ENCODE measurements around the gene UBE2E3. TPM values are rescaled to one million over a fixed set of nuclear protein-coding genes. Genes with fewer than 3 reads are reported as not detected.
A peak's percentile ranks its signal among the peaks of the same experiment; 100 is the strongest.
"Not testable (repeated sequence)": the region's sequence is repeated elsewhere in the genome, so short reads cannot be mapped to it uniquely, and the experiment has no call there.

UBE2E3 gene
- total and polyA plus RNA-seq, 3 experiments from 2014 or later, result 36.5 to 70.4 (median 38.0) TPM

GRCh38 chr2:181072486-181073235 lies 92.3 kb downstream of the UBE2E3 start:
- no peaks in the 10 kb centered on the region for H3K27me3 Mint-ChIP-seq
- Histone ChIP-seq H3K36me3 (ENCODE audit: insufficient read depth, low read length) (no peaks in the 10 kb centered on the region), H3K4me3 (ENCODE audit: low read length) (no peak overlapping the region), H3K9me3 (ENCODE audit: low read length) (no peaks in the 10 kb centered on the region), H3K27me3 (ENCODE audit: insufficient read depth, low read length, poor library complexity, severe bottlenecking) (no peaks in the 10 kb centered on the region), H3K27ac (ENCODE audit: low read depth, low read length) (no peak overlapping the region), H3K4me1 (ENCODE audit: insufficient read depth, low read length) (no peaks in the 10 kb centered on the region)
- DNase-seq, result no peak
- peaks cover 6 to 10% (median 7%) of the 10 kb centered on the region in 3 donors for H3K4me1 Mint-ChIP-seq
- ChIA-PET CTCF (no interaction called here), POLR2A (no interaction called here)
- no peaks in the 10 kb centered on the region for H3K36me3 Mint-ChIP-seq
- no peak overlapping the region for H3K4me3 Mint-ChIP-seq
- peak overlapping the region in 2 of 8 donors; percentile 18 to 38 for H3K27ac Mint-ChIP-seq
- H3K9me3 Mint-ChIP-seq, result no peaks in the 10 kb centered on the region

- H3K9me3 ChIP-seq (ENCODE audit: low read length), result no peaks in the 10 kb centered on the region
- H3K36me3 Mint-ChIP-seq, result no peaks in the 10 kb centered on the region
- no peak overlapping the region for H3K27ac ChIP-seq (ENCODE audit: low read depth, low read length)
- no peaks in the 10 kb centered on the region for H3K9me3 Mint-ChIP-seq
- POLR2A ChIA-PET, result no interaction called here
- H3K4me3 ChIP-seq (ENCODE audit: low read length), result no peak overlapping the region
- no peaks in the 10 kb centered on the region for H3K36me3 ChIP-seq (ENCODE audit: insufficient read depth, low read length)
- no peak overlapping the region for H3K27ac Mint-ChIP-seq
- H3K27me3 Mint-ChIP-seq, result no peaks in the 10 kb centered on the region
- no peak overlapping the region for H3K4me3 Mint-ChIP-seq
- H3K4me1 ChIP-seq (ENCODE audit: insufficient read depth, low read length), result no peaks in the 10 kb centered on the region
- H3K4me1 Mint-ChIP-seq, result peaks cover 7 to 10% (median 7%) of the 10 kb centered on the region in 3 donors
- no peak for DNase-seq
- no peaks in the 10 kb centered on the region for H3K27me3 ChIP-seq (ENCODE audit: insufficient read depth, low read length, poor library complexity, severe bottlenecking)
- CTCF ChIA-PET, result no interaction called here
Measured at GRCh38 chr2:181073896-181074295, 93.5 kb downstream of the UBE2E3 start.

GRCh38 chr2:181074457-181074856 lies 94.1 kb downstream of the UBE2E3 start:
- Histone ChIP-seq H3K4me1 (ENCODE audit: insufficient read depth, low read length) (no peaks in the 10 kb centered on the region), H3K27ac (ENCODE audit: low read depth, low read length) (no peak overlapping the region), H3K4me3 (ENCODE audit: low read length) (no peak overlapping the region), H3K36me3 (ENCODE audit: insufficient read depth, low read length) (no peaks in the 10 kb centered on the region), H3K27me3 (ENCODE audit: insufficient read depth, low read length, poor library complexity, severe bottlenecking) (no peaks in the 10 kb centered on the region), H3K9me3 (ENCODE audit: low read length) (no peaks in the 10 kb centered on the region)
- ChIA-PET POLR2A (no interaction called here), CTCF (no interaction called here)
- Mint-ChIP-seq H3K36me3 (no peaks in the 10 kb centered on the region), H3K27ac (peak overlapping the region in 1 of 8 donors; percentile 36), H3K4me3 (no peak overlapping the region), H3K9me3 (no peaks in the 10 kb centered on the region), H3K27me3 (no peaks in the 10 kb centered on the region), H3K4me1 (peaks cover 7 to 10% (median 7%) of the 10 kb centered on the region in 3 donors)
- no peak for DNase-seq

GRCh38 chr2:181076658-181077057 lies 96.3 kb downstream of the UBE2E3 start:
- CTCF ChIA-PET, result interaction anchor here (1.4 to 2.0 kb wide), 2 partner anchors 390 to 639 kb away, joined by 3 to 6 read pairs; no protein-coding TSS in a partner anchor
- POLR2A ChIA-PET, result no interaction called here
- H3K4me3 ChIP-seq (ENCODE audit: low read length), result no peak overlapping the region

GRCh38 chr2:181077128-181077709 lies 96.8 kb downstream of the UBE2E3 start:
- Histone ChIP-seq H3K27me3 (ENCODE audit: insufficient read depth, low read length, poor library complexity, severe bottlenecking) (no peaks in the 10 kb centered on the region), H3K27ac (ENCODE audit: low read depth, low read length) (no peak overlapping the region), H3K36me3 (ENCODE audit: insufficient read depth, low read length) (no peaks in the 10 kb centered on the region), H3K9me3 (ENCODE audit: low read length) (no peaks in the 10 kb centered on the region), H3K4me1 (ENCODE audit: insufficient read depth, low read length) (no peaks in the 10 kb centered on the region), H3K4me3 (ENCODE audit: low read length) (no peak overlapping the region)
- H3K9me3 Mint-ChIP-seq, result no peaks in the 10 kb centered on the region
- DNase-seq, result peak in 3 of 5 donors; percentile 44 to 64 (median 51)
- CTCF ChIA-PET, result interaction anchor here (2.0 kb wide), 1 partner anchor 638 kb away, joined by 6 read pairs; no protein-coding TSS in a partner anchor
- peaks cover 7 to 8% (median 7%) of the 10 kb centered on the region in 3 donors for H3K4me1 Mint-ChIP-seq
- H3K27me3 Mint-ChIP-seq, result no peaks in the 10 kb centered on the region
- H3K27ac Mint-ChIP-seq, result no peak overlapping the region
- no peak overlapping the region for H3K4me3 Mint-ChIP-seq
- no peaks in the 10 kb centered on the region for H3K36me3 Mint-ChIP-seq
- POLR2A ChIA-PET, result no interaction called here

More at GRCh38 chr2:181076658-181077057, 96.3 kb downstream of the UBE2E3 start:
- Histone ChIP-seq H3K27ac (ENCODE audit: low read depth, low read length) (no peak overlapping the region), H3K9me3 (ENCODE audit: low read length) (no peaks in the 10 kb centered on the region), H3K36me3 (ENCODE audit: insufficient read depth, low read length) (no peaks in the 10 kb centered on the region), H3K27me3 (ENCODE audit: insufficient read depth, low read length, poor library complexity, severe bottlenecking) (no peaks in the 10 kb centered on the region), H3K4me1 (ENCODE audit: insufficient read depth, low read length) (no peaks in the 10 kb centered on the region)
- H3K9me3 Mint-ChIP-seq, result no peaks in the 10 kb centered on the region
- no peak overlapping the region for H3K27ac Mint-ChIP-seq
- H3K4me3 Mint-ChIP-seq, result no peak overlapping the region
- H3K36me3 Mint-ChIP-seq, result no peaks in the 10 kb centered on the region
- H3K27me3 Mint-ChIP-seq, result no peaks in the 10 kb centered on the region
- peaks cover 7 to 10% (median 7%) of the 10 kb centered on the region in 3 donors for H3K4me1 Mint-ChIP-seq
- DNase-seq, result no peak

- H3K4me1 ChIP-seq (ENCODE audit: insufficient read depth, low read length), result no peaks in the 10 kb centered on the region
- Mint-ChIP-seq H3K4me1 (no peaks in the 10 kb centered on the region), H3K36me3 (peaks cover 0 to 2% (median 0%) of the 10 kb centered on the region in 3 donors), H3K27me3 (peaks cover 3 to 12% of the 10 kb centered on the region in 2 donors), H3K9me3 (no peaks in the 10 kb centered on the region), H3K27ac (no peak overlapping the region), H3K4me3 (no peak overlapping the region)
- no peak overlapping the region for H3K4me3 ChIP-seq (ENCODE audit: low read length)
- CTCF ChIA-PET, result no interaction called here
- POLR2A ChIA-PET, result no interaction called here
- H3K36me3 ChIP-seq (ENCODE audit: insufficient read depth, low read length), result no peaks in the 10 kb centered on the region
- H3K27ac ChIP-seq (ENCODE audit: low read depth, low read length), result no peak overlapping the region
- H3K27me3 ChIP-seq (ENCODE audit: insufficient read depth, low read length, poor library complexity, severe bottlenecking), result no peaks in the 10 kb centered on the region
- DNase-seq, result no peak
- no peaks in the 10 kb centered on the region for H3K9me3 ChIP-seq (ENCODE audit: low read length)
Measured at GRCh38 chr2:181083140-181083539, 102.7 kb downstream of the UBE2E3 start.

GRCh38 chr2:181085734-181086133 lies 105.3 kb downstream of the UBE2E3 start:
- Mint-ChIP-seq H3K9me3 (no peaks in the 10 kb centered on the region), H3K36me3 (peaks cover 0 to 2% (median 0%) of the 10 kb centered on the region in 3 donors)
- POLR2A ChIA-PET, result no interaction called here

GRCh38 chr2:181091920-181092319 lies 111.5 kb downstream of the UBE2E3 start:
- Mint-ChIP-seq H3K36me3 (peaks cover 4 to 34% (median 4%) of the 10 kb centered on the region in 3 donors), H3K4me3 (peak overlapping the region in 5 of 7 donors; percentile 27 to 52 (median 45)), H3K27ac (peak overlapping the region in 6 of 8 donors; percentile 6 to 71 (median 58)), H3K4me1 (peaks cover 12 to 16% (median 13%) of the 10 kb centered on the region in 3 donors), H3K9me3 (peaks cover 14 to 30% (median 17%) of the 10 kb centered on the region in 5 donors)
- H3K27me3 Mint-ChIP-seq; H3K4me3 ChIP-seq (ENCODE audit: low read length); H3K36me3 ChIP-seq (ENCODE audit: insufficient read depth, low read length); CTCF ChIA-PET; H3K27ac ChIP-seq (ENCODE audit: low read depth, low read length); H3K27me3 ChIP-seq (ENCODE audit: insufficient read depth, low read length, poor library complexity, severe bottlenecking); H3K4me1 ChIP-seq (ENCODE audit: insufficient read depth, low read length); POLR2A ChIA-PET; DNase-seq; H3K9me3 ChIP-seq (ENCODE audit: low read length): not testable (repeated sequence)

More at GRCh38 chr2:181085734-181086133, 105.3 kb downstream of the UBE2E3 start:
- Histone ChIP-seq H3K27ac (ENCODE audit: low read depth, low read length) (no peak overlapping the region), H3K27me3 (ENCODE audit: insufficient read depth, low read length, poor library complexity, severe bottlenecking) (no peaks in the 10 kb centered on the region), H3K9me3 (ENCODE audit: low read length) (no peaks in the 10 kb centered on the region), H3K36me3 (ENCODE audit: insufficient read depth, low read length) (no peaks in the 10 kb centered on the region), H3K4me1 (ENCODE audit: insufficient read depth, low read length) (no peaks in the 10 kb centered on the region), H3K4me3 (ENCODE audit: low read length) (no peak overlapping the region)
- H3K4me3 Mint-ChIP-seq, result no peak overlapping the region
- CTCF ChIA-PET, result interaction anchor here (0.8 to 1.0 kb wide), 2 partner anchors 372 to 629 kb away, joined by 3 to 4 read pairs; partner anchors contain the start of gene ITGA4
- peaks cover 3 to 16% of the 10 kb centered on the region in 2 donors for H3K27me3 Mint-ChIP-seq
- DNase-seq, result no peak
- H3K27ac Mint-ChIP-seq, result peak overlapping the region in 1 of 8 donors; percentile 29
- H3K4me1 Mint-ChIP-seq, result peaks cover 0 to 2% (median 0%) of the 10 kb centered on the region in 3 donors

All from CD8-positive, alpha-beta memory T cell (primary cell).